Hindlimb muscle (tissue), 1 donor: ENCODE data around the gene AFM. TPM values are rescaled to one million over a fixed set of nuclear protein-coding genes. Genes with fewer than 3 reads are reported as not detected.

Source experiments
- DNase-seq: peaks from one replicate; pipeline ENCODE4 v3.0.0-alpha.2; 2013
- polyA plus RNA-seq: library from polyadenylated mRNA; unstranded; fragments of 120-200 nt; gene quantifications from one replicate; pipeline ENCODE4 v1.2.1, GENCODE V29; 2013; ENCODE audit not compliant: insufficient read length

AFM gene, protein sequence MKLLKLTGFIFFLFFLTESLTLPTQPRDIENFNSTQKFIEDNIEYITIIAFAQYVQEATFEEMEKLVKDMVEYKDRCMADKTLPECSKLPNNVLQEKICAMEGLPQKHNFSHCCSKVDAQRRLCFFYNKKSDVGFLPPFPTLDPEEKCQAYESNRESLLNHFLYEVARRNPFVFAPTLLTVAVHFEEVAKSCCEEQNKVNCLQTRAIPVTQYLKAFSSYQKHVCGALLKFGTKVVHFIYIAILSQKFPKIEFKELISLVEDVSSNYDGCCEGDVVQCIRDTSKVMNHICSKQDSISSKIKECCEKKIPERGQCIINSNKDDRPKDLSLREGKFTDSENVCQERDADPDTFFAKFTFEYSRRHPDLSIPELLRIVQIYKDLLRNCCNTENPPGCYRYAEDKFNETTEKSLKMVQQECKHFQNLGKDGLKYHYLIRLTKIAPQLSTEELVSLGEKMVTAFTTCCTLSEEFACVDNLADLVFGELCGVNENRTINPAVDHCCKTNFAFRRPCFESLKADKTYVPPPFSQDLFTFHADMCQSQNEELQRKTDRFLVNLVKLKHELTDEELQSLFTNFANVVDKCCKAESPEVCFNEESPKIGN
- polyA plus RNA-seq, result not detected

DNA sequence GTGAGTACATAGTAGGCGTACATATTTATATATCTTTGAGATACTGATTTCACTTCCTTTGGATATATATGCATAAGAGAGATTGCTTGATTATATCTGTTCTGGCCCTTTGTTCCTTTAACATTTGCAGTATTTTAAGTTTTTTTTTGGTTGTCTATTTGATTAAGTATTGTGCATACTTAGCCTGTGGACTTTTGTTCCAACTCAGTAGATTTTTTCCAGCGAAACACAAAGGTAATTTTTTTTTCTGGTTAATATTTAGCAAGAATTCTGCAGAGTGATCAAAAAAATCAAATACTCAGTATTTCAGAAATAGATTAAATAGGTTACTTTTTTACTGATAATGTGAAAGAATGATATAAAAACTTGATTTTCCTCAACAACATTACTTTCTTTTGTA is at the start of gene AFM:
AFM (plus strand) TSS at position 388 of the 400 bp plus-strand sequence. CDS start 31 bp downstream, outside the sequence.
- no peak for DNase-seq

DNA sequence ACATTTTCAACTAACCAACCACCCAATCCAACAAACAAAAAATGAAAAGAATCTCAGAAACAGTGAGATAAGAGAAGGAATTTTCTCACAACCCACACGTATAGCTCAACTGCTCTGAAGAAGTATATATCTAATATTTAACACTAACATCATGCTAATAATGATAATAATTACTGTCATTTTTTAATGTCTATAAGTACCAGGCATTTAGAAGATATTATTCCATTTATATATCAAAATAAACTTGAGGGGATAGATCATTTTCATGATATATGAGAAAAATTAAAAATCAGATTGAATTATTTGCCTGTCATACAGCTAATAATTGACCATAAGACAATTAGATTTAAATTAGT is 49.8 kb upstream of the AFM start:
- DNase-seq, result no peak

DNA sequence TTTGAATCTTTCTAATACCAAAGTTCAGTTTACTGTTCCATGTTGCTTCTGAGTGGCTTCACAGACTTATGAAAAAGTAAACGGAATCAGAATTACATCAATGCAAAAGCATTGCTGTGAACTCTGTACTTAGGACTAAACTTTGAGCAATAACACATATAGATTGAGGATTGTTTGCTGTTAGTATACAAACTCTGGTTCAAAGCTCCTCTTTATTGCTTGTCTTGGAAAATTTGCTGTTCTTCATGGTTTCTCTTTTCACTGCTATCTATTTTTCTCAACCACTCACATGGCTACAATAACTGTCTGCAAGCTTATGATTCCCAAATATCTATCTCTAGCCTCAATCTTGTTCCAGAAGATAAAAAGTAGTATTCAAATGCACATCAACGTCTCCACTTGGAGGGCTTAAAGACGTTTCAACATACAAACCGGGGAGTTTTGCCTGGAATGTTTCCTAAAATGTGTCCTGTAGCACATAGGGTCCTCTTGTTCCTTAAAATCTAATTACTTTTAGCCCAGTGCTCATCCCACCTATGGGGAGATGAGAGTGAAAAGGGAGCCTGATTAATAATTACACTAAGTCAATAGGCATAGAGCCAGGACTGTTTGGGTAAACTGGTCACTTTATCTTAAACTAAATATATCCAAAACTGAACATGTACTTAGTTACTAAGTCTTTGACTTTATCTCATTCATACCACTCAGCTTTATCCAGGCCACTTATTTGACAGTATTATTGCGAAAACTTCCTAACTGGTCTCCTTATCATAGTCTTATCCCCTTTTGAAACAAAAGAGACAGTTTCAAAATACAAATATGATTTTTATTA is 49.2 kb upstream of the AFM start:
- no peak for DNase-seq

DNA sequence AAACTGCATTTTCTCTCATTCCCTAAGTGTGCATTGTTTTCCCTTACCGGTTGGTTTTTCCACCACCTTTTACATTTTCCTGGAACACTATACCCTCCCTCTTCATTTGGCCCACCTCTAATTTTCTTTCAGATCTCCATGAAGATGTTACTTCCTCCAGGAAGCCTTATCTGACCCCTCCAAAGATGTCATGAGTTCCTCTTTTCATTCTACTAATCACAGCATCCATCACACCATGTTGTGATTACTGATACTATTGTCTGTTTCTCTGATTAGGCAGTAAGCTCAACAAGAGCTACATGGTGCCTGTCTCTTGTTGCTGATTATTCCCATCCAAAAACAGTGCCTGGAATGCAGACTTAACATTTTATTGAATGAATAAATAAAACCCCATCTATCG is 48.4 kb upstream of the AFM start:
- no peak for DNase-seq

DNA sequence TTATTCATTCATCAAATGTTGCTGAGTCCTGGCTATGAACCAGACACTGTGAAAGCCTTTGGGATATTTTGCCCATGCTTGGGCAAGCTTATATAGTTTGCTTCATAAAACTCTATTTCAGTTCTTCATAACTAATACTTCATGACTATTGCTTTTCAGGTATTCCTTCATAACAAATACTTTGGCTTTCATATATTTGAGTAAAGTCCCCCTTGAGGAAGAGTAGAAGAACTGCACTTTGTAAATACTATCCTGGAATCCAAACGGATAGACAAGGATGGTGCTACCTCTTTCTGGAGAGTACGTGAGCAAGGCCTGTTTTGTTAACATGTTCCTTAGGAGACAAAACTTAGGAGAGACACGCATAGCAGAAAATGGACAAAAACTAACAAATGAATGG is 47.2 kb upstream of the AFM start:
- no peak for DNase-seq

DNA sequence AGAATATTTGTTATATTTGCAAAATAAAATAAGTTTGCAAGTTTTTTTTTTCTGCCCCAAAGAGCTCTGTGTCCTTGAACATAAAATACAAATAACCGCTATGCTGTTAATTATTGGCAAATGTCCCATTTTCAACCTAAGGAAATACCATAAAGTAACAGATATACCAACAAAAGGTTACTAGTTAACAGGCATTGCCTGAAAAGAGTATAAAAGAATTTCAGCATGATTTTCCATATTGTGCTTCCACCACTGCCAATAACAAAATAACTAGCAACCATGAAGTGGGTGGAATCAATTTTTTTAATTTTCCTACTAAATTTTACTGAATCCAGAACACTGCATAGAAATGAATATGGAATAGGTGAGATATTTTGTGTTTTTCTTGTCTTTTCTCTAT is 45.6 kb upstream of the AFM start, which contains the start of gene AFP:
AFP (plus strand) TSS at position 238 of the 400 bp plus-strand sequence; CDS start at position 280, 42 bp downstream.
- no peak for DNase-seq

DNA sequence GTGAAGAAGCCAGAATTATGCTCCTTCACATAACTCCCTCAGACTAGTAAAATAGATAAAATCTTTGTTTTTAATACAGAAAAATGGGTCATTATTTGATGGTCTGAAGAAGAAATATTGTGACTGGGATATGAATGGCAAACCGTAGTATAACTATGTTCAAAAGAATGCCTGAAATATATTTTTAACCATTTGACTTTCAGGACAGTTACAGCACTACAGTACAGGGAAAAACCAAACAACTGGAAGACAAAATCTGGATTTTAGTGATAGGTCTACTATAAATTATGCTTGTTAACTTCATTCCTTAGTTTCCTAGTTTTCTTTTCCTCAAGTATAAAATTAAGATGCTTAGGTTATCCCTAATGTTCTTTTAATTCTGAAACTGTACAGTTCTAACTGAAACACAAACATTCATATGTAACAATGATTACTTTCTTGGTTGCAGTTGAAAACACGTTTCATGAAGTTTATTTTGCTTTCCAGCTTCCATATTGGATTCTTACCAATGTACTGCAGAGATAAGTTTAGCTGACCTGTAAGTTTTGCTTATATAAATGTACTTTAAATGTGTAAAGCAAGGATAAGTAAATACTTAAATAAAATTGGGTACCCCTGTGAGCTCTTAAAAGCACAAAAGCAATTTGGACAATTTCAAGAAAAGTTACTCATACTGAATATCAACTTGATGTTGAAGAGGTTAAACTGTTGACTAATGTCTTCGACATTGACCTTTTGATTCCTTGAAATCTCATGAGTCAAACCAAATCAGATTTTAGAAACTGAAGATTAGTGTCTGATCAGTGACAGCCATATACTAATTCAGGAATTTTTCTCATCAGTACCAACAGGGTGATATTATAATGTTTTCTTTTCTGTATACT is 44.6 kb upstream of the AFM start:
- DNase-seq, result no peak

DNA sequence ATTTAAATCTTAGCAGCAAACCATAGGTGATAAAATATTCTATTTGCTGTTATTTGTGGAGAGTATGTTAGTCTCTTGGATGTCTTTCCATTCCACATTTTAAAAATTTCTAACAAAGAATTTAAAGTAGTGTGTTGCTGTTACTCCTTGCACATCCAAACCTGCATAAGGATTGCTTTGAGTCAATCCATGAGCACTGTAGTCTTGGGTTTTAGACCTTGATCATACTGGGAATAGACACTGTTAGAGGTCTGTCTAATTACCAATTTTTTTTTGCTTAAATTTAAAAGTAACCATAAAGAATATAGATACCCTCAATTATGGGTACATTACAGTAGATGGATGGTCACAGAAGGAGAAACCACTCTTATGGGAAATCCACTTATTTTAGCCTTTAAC is 44.0 kb upstream of the AFM start:
- no peak for DNase-seq

DNA sequence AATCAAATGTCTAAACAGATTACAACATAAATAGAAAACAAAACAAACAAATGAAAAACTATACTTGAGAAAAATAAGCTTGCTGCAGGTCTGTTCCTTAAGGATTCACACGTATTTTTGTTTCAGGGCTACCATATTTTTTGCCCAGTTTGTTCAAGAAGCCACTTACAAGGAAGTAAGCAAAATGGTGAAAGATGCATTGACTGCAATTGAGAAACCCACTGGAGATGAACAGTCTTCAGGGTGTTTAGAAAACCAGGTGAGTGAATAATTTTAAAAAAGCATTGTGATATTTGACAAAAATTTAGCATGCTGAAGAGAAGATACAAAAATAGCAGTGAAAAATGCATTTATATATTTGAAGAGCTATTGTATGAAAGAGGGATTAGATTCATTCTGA is 43.5 kb upstream of the AFM start:
- no peak for DNase-seq

DNA sequence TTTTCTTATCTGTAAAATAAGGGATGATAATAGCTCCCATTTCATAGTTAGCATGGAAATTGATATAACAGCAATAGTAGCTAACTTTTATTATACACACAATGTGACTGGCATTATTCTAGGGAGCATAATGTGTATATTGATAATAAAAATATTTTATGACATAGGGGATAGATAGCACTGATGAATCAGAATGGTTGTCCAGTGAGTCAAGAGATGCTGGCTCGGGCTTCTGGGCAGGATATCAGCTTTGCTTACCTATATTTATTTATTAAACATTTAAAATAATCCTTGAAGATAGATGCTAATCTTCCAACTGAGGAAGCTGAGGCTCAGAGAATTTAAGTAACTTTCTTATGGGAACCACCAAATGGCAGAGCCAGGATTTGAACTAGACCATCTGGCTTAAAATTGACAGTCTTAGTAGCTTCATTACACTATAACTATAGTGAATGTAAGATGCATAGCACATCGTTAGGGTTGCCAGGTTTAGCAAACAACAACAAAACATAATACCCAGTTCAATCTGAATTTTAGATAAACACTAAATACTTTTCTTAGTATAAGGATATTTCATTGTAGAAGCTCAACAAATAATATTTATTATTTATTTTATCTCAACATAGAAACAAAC is 42.8 kb upstream of the AFM start:
- no peak for DNase-seq

DNA sequence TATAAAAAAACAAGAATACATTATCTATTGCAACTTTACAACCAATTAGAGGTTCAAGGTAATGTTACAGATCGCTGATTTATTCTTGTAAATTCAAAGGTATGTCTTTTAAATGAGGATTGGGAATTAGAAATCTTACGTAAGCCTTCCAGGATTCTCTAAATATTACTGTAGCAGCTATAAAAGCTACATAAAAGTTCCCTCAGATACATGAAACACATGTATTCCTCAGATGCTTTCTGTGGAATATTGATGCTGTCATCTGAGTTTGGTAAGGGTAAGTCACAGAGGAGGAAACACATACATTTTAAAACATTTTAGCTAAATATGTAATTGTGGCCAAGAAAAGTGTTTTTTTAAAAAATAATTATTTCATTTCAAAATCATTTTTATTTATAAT is 42.1 kb upstream of the AFM start:
- DNase-seq, result no peak

DNA sequence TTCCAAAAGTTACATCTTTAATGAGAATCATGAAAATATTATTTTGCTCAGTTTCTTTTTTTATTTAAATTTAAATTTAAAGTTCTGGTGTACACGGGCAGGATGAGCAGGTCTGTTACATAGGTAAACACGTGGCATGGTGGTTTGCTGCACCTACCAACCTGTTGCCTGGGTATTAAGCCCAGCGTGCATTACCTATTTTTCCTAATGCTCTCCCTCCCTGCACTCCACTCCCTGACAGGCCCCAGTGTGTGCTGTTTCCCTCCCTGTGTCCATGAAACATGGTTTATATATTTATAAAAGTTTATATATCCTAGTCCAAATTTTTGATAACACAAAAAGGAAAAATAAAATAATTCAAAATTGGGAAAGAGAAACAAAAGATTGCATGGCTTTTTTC is 41.6 kb upstream of the AFM start:
- no peak for DNase-seq

DNA sequence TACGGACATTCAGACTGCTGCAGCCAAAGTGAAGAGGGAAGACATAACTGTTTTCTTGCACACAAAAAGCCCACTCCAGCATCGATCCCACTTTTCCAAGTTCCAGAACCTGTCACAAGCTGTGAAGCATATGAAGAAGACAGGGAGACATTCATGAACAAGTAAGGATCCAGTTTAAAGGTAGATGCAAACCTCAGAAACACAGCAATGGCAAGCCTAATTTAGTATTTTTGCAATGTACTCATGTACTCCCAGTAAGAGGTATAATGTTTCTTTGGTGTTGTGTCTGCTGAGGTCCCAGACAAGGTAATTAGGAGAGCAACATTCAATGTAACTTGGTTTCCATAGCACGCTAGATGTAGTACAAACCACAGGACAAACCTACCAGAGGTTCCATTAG is 40.9 kb upstream of the AFM start:
- DNase-seq, result no peak

DNA sequence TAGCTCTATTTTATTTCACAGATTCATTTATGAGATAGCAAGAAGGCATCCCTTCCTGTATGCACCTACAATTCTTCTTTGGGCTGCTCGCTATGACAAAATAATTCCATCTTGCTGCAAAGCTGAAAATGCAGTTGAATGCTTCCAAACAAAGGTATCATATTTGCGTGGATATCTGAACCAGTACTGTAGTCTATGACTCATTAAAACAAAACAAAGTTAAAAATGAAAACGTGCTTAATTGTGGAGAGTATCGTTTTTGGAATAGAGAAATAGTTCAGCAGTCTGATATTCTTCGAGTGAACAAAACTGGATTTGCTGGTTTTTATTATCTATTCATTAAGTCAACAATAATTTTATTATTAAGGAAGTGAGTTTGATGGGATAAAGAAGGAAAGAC is 39.3 kb upstream of the AFM start:
- no peak for DNase-seq

DNA sequence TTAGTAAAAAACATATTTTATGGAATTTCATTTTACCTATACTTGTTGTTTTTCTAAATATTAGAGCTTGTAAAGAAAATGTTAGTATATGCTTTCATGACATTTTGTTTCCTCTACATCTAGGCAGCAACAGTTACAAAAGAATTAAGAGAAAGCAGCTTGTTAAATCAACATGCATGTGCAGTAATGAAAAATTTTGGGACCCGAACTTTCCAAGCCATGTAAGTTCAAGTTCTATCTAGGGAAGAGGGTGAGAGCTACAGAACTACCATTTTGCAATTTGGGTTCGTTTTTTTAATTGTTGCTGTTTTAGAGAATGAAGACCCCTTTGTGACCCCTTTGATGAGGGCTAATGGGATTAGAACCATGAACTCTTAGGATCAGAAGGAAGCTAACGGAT is 38.3 kb upstream of the AFM start:
- no peak for DNase-seq

DNA sequence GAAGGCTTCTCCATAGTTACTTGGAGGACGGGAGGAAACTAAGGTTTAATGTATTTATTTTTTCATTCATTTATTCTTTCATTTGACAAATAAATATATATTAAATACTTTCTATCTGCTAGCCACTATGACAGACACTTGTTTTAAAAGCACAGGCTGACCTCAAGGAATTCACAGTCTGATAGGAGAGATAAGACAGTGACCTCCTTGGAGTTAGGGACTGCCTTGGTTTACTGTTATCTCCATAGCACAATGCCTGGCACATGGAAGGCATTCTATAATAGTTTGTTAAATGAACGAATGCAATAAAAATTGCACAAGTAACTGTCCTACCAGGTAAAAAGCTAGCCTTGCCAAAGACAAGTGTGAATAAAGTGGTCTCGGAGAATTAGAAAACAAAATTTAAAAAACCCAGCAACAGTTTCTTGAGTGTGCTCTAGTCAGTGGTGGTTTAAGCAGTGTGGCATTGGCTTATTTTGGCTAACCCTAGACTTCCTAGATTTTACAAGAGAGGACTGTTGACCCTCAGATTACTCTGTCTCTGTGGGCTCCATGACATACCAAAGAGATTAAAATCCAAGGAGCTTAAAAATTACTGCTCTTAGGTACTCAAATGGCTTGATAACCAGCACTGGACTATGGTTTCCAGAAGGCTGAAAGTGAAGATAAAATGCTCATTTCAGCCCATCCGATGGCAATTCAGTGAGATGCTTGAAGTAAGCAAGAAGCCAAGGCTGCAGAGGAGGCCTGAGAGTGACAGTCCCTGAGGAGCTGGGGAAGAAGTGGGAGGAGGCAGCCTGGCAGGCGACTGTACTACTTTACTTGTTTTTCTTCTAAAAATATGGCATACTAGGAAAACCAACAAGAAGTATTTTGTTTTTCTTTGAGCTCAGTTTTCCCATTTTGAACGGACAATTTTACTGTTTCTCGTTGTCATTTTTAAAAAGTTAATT is 35.9 kb upstream of the AFM start:
- no peak for DNase-seq

DNA sequence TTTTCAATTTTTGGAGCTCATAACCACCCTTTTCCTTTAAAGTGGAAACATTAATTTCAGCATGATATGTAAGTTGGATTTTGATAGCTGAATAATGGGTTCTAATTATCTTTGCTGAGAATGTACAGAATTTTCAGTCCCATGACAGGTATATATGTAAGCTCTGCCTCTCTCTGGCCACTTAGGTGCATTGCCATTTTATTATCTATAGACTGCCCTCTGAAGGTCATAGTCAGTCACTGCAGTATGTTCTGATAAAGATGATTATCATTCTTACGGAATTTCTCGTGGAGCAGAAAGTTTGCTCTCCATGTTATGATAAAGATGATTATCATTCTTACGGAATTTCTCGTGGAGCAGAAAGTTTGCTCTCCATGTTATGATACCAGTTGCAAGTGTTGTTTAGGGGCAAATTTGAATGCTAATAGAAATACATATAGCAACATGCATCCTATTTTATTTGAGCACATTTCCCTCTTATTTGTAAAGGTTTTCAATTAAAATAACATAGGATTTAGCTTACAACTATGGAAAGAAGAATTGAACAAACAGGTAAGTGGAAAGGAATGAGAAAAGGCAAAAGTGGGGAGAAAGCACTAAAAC is 35.1 kb upstream of the AFM start:
- DNase-seq, result no peak

DNA sequence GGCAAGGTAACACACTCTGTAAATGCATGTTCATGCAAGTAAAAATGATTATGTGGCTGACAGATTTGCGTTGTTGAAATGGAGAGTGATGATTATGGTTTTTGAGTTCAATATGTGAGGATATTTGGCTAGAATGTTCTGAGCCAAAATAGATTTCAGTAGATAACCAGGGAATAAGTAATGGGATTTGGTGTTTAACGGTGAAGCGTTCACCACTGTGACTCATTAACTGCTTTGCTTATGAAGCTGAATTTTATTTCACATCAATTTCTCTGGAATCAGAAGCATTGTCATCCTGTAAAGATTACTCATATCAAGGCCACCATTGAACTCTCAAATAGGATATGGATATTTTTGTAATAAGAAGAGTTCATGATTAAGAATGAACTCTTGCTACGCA is 33.9 kb upstream of the AFM start:
- DNase-seq, result no peak

DNA sequence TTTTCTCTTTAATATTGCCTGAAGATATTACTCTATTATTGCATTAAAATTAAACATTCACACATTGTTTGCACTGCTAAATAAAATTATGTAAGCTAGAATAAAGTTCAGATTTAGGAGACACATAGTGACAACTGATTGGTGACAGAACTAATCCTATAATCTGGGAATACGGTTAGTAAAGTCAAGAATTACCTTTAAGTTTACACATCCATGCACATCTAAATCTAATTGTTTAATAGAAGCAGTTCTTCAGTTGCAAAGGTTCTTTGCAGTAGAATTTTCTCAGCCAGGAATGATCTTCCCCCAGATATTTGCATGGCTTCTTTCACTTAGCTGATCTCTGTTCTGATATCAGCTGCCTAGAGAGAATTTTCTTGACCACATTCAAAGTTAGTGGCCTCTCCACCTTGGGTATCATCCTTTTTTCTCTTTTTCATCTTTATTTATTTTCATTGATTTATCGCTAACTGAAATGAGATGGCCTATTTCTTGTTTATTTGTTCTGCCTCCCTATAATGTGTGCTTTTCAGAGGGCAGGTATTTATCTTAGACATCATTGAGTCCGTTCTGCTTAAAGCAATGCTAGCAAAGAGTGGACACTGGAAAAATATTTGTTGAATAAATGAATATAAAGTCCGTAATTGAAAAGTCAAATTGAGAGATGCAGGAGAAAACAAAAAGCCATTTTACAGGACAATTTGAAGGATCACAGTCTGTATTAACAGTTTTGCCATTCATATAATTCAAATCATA is 32.9 kb upstream of the AFM start:
- DNase-seq, result no peak
